Gastrocnemius medialis (tissue), 4 donors: Measurements from ENCODE around the gene XPR1.

Experiments
- POLR2A ChIP-seq, 2 donors: fragments of 450-650 bp; IDR thresholded peaks; one replicate each; pipeline ENCODE4 v1.6.1; 2017; ENCODE audit warnings: antibody characterized with exemption in 2 of 2, mild to moderate bottlenecking in 2 of 2, moderate library complexity in 2 of 2
- TF ChIP-seq, protein P1 (sequence below), 5 experiments: fragments of 450-650 bp in 3 of 5; fragments of 200-600 bp in 2 of 5; sonication (generic) in 2 of 5; IDR thresholded peaks in 4 of 5; conservative IDR thresholded peaks in 1 of 5; 1 replicate in 4 of 5; 2 replicates in 1 of 5; pipeline ENCODE4 v1.5.1; 2016 to 2019; ENCODE audit warnings: antibody characterized with exemption in 5 of 5, mild to moderate bottlenecking in 3 of 5, moderate library complexity in 3 of 5

DNA sequence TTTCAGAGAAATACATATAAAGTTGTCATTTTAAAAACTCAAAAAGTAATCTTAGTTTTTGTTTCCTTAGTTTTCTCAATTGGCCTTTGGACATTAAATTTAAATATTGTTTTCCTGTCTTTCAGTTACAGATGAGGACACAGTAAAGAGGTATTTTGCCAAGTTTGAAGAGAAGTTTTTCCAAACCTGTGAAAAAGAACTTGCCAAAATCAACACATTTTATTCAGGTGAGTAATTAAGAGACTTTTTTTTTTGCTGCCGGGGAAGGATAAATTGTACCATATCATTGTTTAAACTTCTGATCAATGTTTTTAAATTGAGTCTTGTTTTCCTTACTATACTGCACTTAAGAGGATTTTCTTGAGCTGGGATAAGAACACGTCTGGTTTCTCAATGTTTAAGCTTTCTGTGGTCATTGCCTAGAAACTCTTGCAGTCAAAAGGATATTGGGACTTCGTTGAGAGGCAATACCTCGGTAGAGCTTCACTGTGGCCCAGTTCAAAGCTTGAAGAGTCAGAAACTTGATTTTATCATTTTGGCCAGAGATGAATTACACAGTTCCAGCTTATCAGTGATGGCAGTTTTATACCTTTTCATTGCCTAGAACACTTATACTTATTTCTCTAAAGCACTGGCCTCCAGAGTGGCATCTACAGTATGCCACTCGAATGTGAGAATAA lies 155.9 kb downstream of the XPR1 start:
- TF ChIP-seq, protein P1, sequence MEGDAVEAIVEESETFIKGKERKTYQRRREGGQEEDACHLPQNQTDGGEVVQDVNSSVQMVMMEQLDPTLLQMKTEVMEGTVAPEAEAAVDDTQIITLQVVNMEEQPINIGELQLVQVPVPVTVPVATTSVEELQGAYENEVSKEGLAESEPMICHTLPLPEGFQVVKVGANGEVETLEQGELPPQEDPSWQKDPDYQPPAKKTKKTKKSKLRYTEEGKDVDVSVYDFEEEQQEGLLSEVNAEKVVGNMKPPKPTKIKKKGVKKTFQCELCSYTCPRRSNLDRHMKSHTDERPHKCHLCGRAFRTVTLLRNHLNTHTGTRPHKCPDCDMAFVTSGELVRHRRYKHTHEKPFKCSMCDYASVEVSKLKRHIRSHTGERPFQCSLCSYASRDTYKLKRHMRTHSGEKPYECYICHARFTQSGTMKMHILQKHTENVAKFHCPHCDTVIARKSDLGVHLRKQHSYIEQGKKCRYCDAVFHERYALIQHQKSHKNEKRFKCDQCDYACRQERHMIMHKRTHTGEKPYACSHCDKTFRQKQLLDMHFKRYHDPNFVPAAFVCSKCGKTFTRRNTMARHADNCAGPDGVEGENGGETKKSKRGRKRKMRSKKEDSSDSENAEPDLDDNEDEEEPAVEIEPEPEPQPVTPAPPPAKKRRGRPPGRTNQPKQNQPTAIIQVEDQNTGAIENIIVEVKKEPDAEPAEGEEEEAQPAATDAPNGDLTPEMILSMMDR (IDR thresholded peaks at IDR 0.05 in 4 of 5, conservative IDR thresholded peaks at IDR 0.05 in 1 of 5): no peak
- no peak for TF ChIP-seq POLR2A (IDR thresholded peaks at IDR 0.05)
